Smooth muscle cell of the brain vasculature (primary cell): Measurements from ENCODE around the gene ZNF506.
"Not testable (repeated sequence)": the region's sequence is repeated elsewhere in the genome, so short reads cannot be mapped to it uniquely, and the experiment has no call there.

Experiments used
- DNase-seq: peaks from one replicate; pipeline ENCODE4 v3.0.0-alpha.2; 2012; ENCODE audit warnings: low read depth, low spot score

The ZNF506 gene

DNA sequence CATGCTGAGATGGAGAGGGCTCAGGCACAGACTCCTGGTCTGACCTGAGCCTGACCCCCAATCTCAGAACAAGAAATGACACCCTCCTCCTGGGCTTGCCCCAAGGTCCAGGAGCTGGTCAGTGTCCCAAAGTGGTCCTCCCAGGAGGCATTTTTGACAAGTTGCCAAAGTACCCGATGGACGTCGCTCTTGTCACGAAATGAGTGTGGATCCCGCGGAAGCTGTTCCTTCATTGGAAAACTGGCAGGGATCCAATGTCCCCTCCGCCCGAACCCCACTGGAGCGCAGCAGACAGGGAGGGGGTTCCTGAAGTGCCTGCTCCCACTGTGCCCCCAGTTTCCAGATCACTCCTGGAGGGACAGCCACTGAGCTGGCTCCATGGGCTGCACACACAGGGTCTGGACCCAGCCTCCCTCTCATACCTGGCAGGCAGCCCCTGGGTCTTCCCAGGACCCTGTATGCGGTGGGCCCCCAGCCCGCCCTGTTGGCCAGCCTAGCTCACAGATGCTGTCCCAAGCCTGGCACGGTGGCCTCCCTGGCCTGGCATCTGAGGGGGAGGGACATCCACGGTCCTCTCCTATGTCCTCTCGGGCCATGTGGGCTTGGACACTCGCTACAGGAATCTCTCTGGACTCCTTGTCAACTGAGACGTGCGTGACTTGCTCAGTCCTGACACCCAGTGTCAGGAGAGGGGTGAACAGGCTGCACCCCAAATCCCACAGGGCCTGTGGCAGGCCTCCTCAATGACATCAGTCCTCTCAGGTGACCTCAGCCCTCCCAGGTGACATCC is 75.9 kb downstream of the ZNF506 start:
- no peak for DNase-seq

DNA sequence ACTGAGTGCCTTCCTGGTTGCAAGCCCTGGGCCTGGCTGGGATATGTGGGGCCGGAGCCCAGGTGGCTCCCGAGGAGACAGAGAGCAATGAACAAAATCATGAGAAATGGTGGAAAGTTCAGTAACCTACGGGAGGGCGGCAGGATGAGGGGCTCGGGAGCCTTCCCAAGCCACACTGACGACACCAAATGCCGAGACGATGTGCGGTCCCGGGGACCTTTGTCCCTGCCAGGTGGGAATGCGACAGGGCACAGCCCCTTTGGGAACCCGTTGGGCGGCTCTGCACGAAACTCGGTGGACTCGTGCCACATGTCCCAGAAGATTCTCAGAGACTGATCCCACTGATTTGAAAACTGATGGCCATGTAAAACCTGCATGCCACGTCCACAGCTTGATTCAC is 76.9 kb downstream of the ZNF506 start:
- DNase-seq, result no peak

DNA sequence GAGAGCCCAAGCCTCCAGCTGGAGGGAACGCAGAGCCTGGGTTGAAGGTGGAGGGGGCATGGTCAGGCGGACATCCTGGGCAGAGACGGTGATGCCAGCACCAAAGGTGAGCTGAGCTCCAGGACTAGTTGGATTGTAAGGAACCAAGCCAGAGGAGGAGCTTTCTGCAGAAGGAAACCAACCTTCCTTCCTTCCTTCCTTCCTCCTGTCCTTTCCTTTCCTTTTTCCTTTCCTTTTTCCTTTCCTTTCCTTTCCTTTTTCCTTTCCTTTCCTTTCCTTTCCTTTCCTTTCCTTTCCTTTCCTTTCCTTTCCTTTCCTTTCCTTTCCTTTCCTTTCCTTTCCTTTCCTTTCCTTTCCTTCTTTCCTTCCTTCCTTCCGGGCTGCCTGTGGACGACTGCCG is 77.6 kb downstream of the ZNF506 start:
- DNase-seq, result not testable (repeated sequence)

DNA sequence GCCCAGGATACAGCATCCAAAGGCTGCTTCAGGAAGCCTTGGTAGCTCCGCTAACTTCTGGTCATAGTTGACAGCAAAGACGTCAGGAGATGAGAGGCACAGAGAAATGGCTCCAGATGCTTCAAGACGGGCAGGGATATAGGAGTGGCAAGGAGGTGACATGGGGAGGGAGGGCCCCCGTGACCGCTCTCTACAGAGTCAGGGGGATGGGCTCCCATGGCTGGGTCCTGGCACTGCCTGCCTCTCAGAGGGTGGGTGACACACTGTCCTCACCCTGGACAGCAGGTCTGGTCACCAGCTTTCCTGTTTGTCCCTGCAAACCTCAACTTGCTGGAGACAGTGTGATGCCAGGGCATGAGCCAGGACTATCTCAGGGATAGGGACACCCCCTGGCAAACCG is 78.4 kb downstream of the ZNF506 start:
- no peak for DNase-seq

DNA sequence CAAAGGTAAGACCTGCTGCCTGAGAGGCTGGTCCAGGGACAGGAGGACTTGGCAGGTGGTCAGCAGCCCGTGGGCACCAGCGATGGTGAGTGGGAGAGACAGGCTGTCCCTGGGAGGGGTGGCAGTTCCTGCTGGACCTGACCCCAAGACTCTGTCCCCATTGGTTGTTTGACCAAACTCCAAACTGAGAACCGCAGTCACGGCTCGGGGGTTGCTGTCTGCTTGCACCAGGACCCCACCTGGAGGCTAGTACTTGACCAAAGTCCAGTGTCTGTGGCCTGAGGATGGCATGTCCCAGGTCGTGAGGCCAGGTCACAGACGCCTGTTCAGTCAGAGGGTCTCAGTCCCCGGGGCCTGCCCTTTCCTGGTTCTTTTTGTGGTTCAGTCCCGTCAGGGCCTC is 78.8 kb downstream of the ZNF506 start:
- DNase-seq, result no peak
